NCI-H82 treated with DMSO at 0.1 percent for 48 hours (cell line): Measurements from ENCODE around the gene CLK2.
"Not testable (repeated sequence)": the region's sequence is repeated elsewhere in the genome, so short reads cannot be mapped to it uniquely, and the experiment has no call there.

Experiments
- DNase-seq: peaks from one replicate; lab custom pipeline; 2025; ENCODE audit not compliant: unreplicated experiment; lab: John Stamatoyannopoulos, UW

The CLK2 gene

GRCh38 chr1:155244368-155245162 lies 28.7 kb downstream of the CLK2 start:
- peak; percentile 98 for DNase-seq

- no peak for DNase-seq
These were observed 30.4 kb downstream of the CLK2 start for GRCh38 chr1:155242805-155243358.

- DNase-seq = no peak
These were observed 31.5 kb downstream of the CLK2 start for GRCh38 chr1:155241841-155242264.

- DNase-seq = peak; percentile 71
These were observed 32.1 kb downstream of the CLK2 start for GRCh38 chr1:155241069-155241679.

- no peak for DNase-seq
These were observed 36.9 kb downstream of the CLK2 start for GRCh38 chr1:155236451-155236850.

- not testable (repeated sequence) for DNase-seq
These were observed 37.9 kb downstream of the CLK2 start for GRCh38 chr1:155235375-155235774.

- not testable (repeated sequence) for DNase-seq
These were observed 39.8 kb downstream of the CLK2 start for GRCh38 chr1:155233502-155233901.

- not testable (repeated sequence) for DNase-seq
These were observed 41.0 kb downstream of the CLK2 start for GRCh38 chr1:155232001-155232978.

- not testable (repeated sequence) for DNase-seq
These were observed 42.0 kb downstream of the CLK2 start for GRCh38 chr1:155231302-155231701.

- no peak for DNase-seq
These were observed 45.2 kb downstream of the CLK2 start for GRCh38 chr1:155228096-155228427.

GRCh38 chr1:155227261-155228095 lies 45.8 kb downstream of the CLK2 start:
- DNase-seq = peak; percentile 99

GRCh38 chr1:155226910-155227260 lies 46.4 kb downstream of the CLK2 start:
- DNase-seq = no peak

GRCh38 chr1:155226188-155226909 lies 47.0 kb downstream of the CLK2 start:
- peak; percentile 84 for DNase-seq

- not testable (repeated sequence) for DNase-seq
These were observed 47.9 kb downstream of the CLK2 start for GRCh38 chr1:155225404-155225759.

GRCh38 chr1:155223047-155223446 lies 50.3 kb downstream of the CLK2 start:
- DNase-seq = no peak

GRCh38 chr1:155220211-155220965 lies 52.9 kb downstream of the CLK2 start:
- DNase-seq = not testable (repeated sequence)

GRCh38 chr1:155219592-155220031 lies 53.7 kb downstream of the CLK2 start:
- no peak for DNase-seq

- no peak for DNase-seq
These were observed 54.3 kb downstream of the CLK2 start for GRCh38 chr1:155218854-155219591.
